ENCODE data around the gene PNMA6E.

Gene PNMA6E

DNA sequence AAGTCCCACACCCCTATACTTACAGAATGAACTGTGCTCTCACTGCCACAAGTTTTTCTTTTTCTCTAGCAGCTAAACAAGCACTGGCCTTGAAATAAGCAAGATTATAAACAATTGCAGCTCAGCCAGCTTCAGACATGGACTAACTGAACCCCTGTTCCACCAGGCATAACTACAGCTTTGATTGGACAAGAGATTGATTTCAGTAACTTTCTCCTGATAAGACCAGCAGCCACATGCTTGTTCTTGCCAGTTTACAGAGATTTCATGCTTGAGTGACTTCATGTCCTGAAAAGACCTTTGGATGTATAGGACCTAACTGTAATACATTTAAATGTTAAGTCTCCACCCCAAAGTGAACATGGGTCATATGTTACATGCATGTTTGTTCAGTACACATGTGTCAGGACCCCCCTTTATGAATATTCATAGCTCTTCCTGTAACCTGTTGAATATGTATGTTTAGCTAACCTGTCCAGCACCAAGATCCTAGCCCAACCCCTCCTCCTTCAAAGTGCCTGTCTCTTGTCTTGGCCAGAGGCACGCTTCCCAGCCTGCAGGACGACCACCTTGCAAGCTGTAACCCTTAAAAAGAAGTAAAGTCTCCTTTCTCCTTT is 39.3 kb downstream of the PNMA6E start:
- in situ Hi-C loops (cut with HindIII; ENCODE audit: low sequenced_read_pairs): no loop called here

DNA sequence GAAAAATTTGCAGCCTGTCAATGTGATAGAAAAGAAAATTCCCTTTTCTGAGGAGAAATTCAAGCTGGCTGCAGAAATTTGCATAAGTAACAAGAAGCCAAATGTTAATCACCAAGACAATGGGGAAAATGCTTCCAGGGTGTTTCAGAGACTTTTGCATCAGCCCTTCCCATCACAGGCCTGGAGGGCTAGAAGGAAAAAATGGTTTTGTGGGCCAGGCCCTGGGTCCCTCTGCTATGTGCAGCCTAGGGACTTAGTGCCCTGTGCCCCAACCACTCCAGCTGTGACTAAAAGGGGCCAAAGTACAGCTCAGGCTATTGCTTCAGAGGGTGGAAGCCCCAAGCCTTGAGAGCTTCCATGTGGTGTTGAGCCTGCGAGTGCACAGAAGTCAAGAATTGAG is 43.3 kb downstream of the PNMA6E start:
- in situ Hi-C loops (cut with HindIII; ENCODE audit: low sequenced_read_pairs): no loop called here

DNA sequence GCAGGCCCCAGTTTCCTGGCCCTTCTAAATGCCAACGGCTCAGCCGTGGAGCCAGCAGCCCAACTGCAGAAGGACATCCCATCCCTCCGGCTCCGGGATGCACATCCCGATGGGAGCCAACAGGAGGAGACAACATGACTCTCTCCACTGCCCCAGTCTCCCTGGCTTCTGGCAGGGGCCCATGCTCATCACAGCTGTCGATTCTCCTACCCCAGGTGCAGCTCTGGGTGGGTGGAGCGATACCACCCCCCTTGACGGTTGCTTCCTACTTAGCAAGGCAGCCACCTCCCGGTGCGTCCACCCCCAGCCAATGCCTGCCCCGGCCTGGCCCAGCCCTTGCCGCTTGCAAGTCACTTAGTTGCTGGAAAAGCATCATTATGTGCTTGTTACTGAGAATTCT is 47.7 kb downstream of the PNMA6E start:
- in situ Hi-C loops (cut with HindIII; ENCODE audit: low sequenced_read_pairs): no loop called here

DNA sequence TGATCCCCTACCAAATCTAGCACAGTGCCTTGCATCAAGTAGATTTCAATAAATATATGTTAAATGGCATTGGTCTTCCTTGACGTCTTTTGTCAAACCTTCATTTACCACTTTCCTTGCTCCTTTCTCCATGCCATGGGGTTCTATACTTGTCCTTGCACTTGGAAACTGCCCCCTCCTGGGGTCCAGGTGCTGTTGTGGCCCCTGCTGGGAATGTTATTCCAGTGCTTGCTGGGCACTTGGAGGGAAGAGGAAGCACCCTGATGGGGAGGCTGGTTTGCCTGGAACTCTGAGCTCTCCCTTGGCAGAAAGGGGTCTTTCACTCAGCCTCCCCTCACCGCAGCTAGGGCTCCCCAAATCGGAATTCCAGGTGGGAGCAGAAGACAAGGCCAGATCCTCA is 48.3 kb downstream of the PNMA6E start:
- in situ Hi-C loops (cut with HindIII; ENCODE audit: low sequenced_read_pairs): no loop called here

DNA sequence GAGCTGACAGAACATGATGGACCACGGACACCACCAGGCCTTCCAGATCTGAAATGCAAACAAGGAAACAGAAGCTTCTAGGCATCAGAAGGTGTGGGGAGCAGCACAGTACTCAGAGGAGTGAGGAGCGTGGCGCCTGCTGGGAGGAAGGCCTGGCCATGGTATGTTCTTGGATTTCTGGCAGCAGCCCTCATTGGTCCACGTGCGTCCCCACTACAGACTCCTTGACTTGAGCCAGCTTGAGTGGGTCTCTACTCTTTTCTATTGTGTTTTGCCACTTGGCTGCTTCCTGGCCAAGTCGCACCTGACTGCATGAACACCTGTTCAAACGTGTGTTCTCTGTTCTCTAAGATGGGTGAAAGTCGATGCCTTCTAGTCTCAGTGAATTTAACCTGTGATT is 49.2 kb downstream of the PNMA6E start:
- in situ Hi-C loops (cut with HindIII; ENCODE audit: low sequenced_read_pairs): no loop called here

DNA sequence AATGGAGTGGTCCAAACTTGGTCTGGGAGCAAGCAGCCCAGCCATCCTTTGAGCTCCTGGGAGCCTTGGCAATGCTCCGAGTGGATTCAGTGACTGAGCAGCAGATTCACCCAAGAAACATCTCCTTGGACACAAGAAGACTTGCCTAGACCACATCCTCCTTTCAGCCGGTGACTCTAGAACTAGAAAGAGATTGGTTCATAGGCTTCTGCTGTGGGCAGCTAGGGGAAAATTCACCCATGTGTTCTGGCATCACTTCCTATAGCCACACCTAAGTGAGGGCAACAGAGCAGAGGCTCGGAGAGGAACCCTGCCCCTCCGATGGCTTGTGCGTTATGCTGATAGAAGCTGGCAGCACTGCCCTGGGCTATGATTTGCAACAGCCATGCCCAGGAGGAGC is 51.2 kb downstream of the PNMA6E start:
- in situ Hi-C loops (cut with HindIII; ENCODE audit: low sequenced_read_pairs): no loop called here

DNA sequence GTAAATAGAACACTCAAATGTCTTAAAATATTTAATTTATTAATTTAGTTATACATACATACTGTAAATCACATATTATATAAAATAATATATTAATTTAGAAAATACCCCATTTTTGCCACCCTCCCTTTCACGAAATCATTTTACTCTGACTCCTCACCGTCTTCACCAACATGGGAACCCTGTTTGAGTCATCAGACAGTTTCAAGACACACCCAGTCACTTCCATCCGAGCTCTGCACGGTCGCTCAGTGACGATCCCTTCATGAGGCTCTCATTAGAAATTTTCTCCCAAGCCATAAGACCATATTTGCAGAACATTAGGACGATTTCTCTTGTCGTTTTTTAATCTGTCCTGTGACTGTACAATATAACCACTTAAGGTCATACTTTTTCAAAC is 52.7 kb downstream of the PNMA6E start:
- in situ Hi-C loops (cut with HindIII; ENCODE audit: low sequenced_read_pairs): no loop called here

DNA sequence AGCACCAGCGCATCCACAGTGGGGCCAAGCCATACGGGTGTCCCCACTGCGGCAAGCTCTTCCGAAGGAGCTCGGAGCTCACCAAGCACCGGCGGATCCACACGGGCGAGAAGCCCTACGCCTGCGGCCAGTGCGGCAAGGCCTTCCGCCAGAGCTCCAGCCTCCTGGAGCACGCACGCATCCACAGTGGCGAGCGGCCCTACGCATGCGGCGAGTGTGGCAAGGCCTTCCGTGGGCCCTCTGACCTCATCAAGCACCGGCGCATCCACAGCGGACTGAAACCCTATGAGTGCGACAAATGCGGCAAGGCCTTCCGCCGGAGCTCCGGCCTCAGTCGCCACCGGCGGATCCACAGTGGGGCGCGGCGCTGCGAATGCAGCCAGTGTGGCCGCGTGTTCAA is 53.6 kb downstream of the PNMA6E start:
- in situ Hi-C loops (cut with HindIII; ENCODE audit: low sequenced_read_pairs): no loop called here
